NCI-H2029 (cell line): ENCODE measurements around the gene PMF1.
"Not testable (repeated sequence)": the region's sequence is repeated elsewhere in the genome, so short reads cannot be mapped to it uniquely, and the experiment has no call there.

Source experiments
- DNase-seq: peaks from one replicate; lab custom pipeline; 2025; lab: John Stamatoyannopoulos, UW

The PMF1 gene

GRCh38 chr1:156212833-156213643, at the start of gene PMF1:
TSS of gene PMF1 (plus strand) at chr1:156213007. CDS start at chr1:156213016, 9 bp downstream.
- DNase-seq = peak; percentile 94

GRCh38 chr1:156163712-156164111, 49.1 kb upstream of the PMF1 start:
- no peak for DNase-seq

- no peak for DNase-seq
Measured at GRCh38 chr1:156164125-156164831, 48.5 kb upstream of the PMF1 start.

GRCh38 chr1:156165083-156165482, 47.7 kb upstream of the PMF1 start:
- DNase-seq = no peak

- DNase-seq = no peak
Measured at GRCh38 chr1:156167536-156167935, 45.3 kb upstream of the PMF1 start.

GRCh38 chr1:156172696-156173470, 39.9 kb upstream of the PMF1 start:
- DNase-seq = no peak

- DNase-seq = no peak
Measured at GRCh38 chr1:156176610-156177210, 36.1 kb upstream of the PMF1 start.

GRCh38 chr1:156177919-156178654, 34.7 kb upstream of the PMF1 start:
- DNase-seq = no peak

- DNase-seq = no peak
Measured at GRCh38 chr1:156180471-156180870, 32.3 kb upstream of the PMF1 start.

- not testable (repeated sequence) for DNase-seq
Measured at GRCh38 chr1:156181391-156181924, 31.3 kb upstream of the PMF1 start.

GRCh38 chr1:156182010-156182779, 30.6 kb upstream of the PMF1 start:
- DNase-seq = not testable (repeated sequence)

- not testable (repeated sequence) for DNase-seq
Measured at GRCh38 chr1:156186347-156187177, 26.2 kb upstream of the PMF1 start.

GRCh38 chr1:156190265-156190664, 22.5 kb upstream of the PMF1 start:
- not testable (repeated sequence) for DNase-seq

- no peak for DNase-seq
Measured at GRCh38 chr1:156191292-156191964, 21.4 kb upstream of the PMF1 start.

GRCh38 chr1:156193208-156193487, 19.7 kb upstream of the PMF1 start:
- DNase-seq = no peak

- DNase-seq = peak; percentile 99
Measured at GRCh38 chr1:156193488-156194299, 19.1 kb upstream of the PMF1 start, which contains the start of gene SLC25A44. TSS of gene SLC25A44 (plus strand) at chr1:156194104. CDS start at chr1:156199848, 5,744 bp downstream.

- no peak for DNase-seq
Measured at GRCh38 chr1:156194300-156194652, 18.5 kb upstream of the PMF1 start.

GRCh38 chr1:156195853-156196252, 17.0 kb upstream of the PMF1 start:
- no peak for DNase-seq
